Measurements from ENCODE around the gene VOPP1.

The VOPP1 gene

DNA sequence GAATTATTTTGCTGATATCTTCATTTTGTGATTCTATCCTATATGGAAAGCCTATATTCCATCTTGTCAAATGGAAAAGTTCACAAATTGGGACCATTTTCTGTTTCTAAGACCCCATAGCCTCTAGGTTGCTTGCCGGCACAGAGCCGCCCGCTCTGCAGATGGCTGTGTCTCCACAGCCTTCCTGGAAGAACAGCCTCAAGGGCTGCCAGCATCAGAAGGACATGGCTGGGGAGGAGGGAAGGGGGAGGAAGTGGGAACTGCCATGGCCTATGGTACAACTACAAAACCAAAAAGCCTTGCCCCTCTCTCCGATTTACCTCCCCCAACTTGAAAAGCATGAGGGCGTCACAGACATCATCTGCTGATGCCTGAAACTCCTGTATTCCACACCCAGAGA, 131.3 kb downstream of the VOPP1 start:
- H3K36me3 ChIP-seq (ENCODE audit: control insufficient read depth in 4 of 4, insufficient read depth in 4 of 4, low read length in 3 of 4), result no peaks in the 10 kb centered on the region
- no peak overlapping the region for H3K4me3 ChIP-seq (ENCODE audit: control insufficient read depth in 1 of 7, extremely low read depth in 1 of 7, insufficient read depth in 4 of 7, low read depth in 2 of 7, low read length in 6 of 7)
- H3K27ac ChIP-seq (ENCODE audit: insufficient read depth in 1 of 2, low read depth in 1 of 2, low read length in 2 of 2, poor library complexity in 1 of 2, severe bottlenecking in 2 of 2), result no peak overlapping the region
- peaks cover 0 to 7% (median 0%) of the 10 kb centered on the region in 4 experiments for H3K4me1 ChIP-seq (ENCODE audit: control extremely low read depth in 1 of 4, control insufficient read depth in 4 of 4, insufficient read depth in 4 of 4, low read length in 3 of 4)
- DNase-seq, result no peak
- H3K9me3 ChIP-seq (ENCODE audit: control extremely low read depth in 1 of 5, control insufficient read depth in 4 of 5, insufficient read depth in 2 of 5, low read depth in 1 of 5, low read length in 4 of 5), result peaks cover 0 to 5% (median 0%) of the 10 kb centered on the region in 5 experiments
- ChIA-PET POLR2A (no interaction called here), CTCF (no interaction called here)
- H3K27me3 ChIP-seq (replicated peaks in 2 of 5; ENCODE audit: control insufficient read depth in 4 of 5, insufficient read depth in 5 of 5, low read length in 4 of 5), result no peaks in the 10 kb centered on the region
- 100% methylated on average over 1 of the region's 5 CpGs for WGBS (ENCODE audit: insufficient coverage)

GRCh38 chr7:55440040-55440690, 132.1 kb downstream of the VOPP1 start:
- ChIA-PET CTCF (interaction anchor here (1.2 kb wide), 1 partner anchor 134 kb away, joined by 3 read pairs; no protein-coding TSS in a partner anchor), POLR2A (no interaction called here)
- 86% methylated on average over 13 of the region's 13 CpGs for WGBS (ENCODE audit: insufficient coverage)
- no peak for DNase-seq
- no peaks in the 10 kb centered on the region for H3K9me3 ChIP-seq (ENCODE audit: control extremely low read depth in 1 of 5, control insufficient read depth in 4 of 5, insufficient read depth in 2 of 5, low read depth in 1 of 5, low read length in 4 of 5)
- no peak overlapping the region for H3K4me3 ChIP-seq (ENCODE audit: control insufficient read depth in 1 of 7, extremely low read depth in 1 of 7, insufficient read depth in 4 of 7, low read depth in 2 of 7, low read length in 6 of 7)
- no peak overlapping the region for H3K27ac ChIP-seq (ENCODE audit: insufficient read depth in 1 of 2, low read depth in 1 of 2, low read length in 2 of 2, poor library complexity in 1 of 2, severe bottlenecking in 2 of 2)
- no peaks in the 10 kb centered on the region for H3K36me3 ChIP-seq (ENCODE audit: control insufficient read depth in 4 of 4, insufficient read depth in 4 of 4, low read length in 3 of 4)
- H3K27me3 ChIP-seq (replicated peaks in 2 of 5; ENCODE audit: control insufficient read depth in 4 of 5, insufficient read depth in 5 of 5, low read length in 4 of 5), result no peaks in the 10 kb centered on the region
- peaks cover 0 to 7% (median 0%) of the 10 kb centered on the region in 4 experiments for H3K4me1 ChIP-seq (ENCODE audit: control extremely low read depth in 1 of 4, control insufficient read depth in 4 of 4, insufficient read depth in 4 of 4, low read length in 3 of 4)

DNA sequence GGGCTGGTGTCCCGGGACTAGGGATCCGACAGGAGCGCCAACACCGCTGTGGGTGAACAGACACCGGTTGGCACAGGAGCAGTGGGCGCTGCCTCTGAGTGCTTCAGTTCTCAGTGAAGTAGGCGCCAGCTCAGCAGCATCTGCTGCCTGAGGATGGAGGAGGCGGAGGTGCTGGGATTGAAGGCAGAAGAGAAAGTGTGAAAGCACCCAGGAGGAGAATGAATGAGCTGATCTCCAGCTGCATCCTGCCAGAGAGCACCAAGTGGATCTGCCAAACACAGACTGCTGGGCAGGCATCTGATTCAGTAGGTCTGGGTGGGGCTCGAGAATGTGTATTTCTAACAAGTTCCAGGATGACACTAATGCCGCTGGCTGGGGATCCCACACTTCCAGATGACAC, 132.7 kb downstream of the VOPP1 start:
- Histone ChIP-seq H3K4me3 (ENCODE audit: control insufficient read depth in 1 of 7, extremely low read depth in 1 of 7, insufficient read depth in 4 of 7, low read depth in 2 of 7, low read length in 6 of 7) (no peak overlapping the region), H3K27ac (ENCODE audit: insufficient read depth in 1 of 2, low read depth in 1 of 2, low read length in 2 of 2, poor library complexity in 1 of 2, severe bottlenecking in 2 of 2) (no peak overlapping the region), H3K4me1 (ENCODE audit: control extremely low read depth in 1 of 4, control insufficient read depth in 4 of 4, insufficient read depth in 4 of 4, low read length in 3 of 4) (peaks cover 0 to 7% (median 0%) of the 10 kb centered on the region in 4 experiments), H3K27me3 (replicated peaks in 2 of 5; ENCODE audit: control insufficient read depth in 4 of 5, insufficient read depth in 5 of 5, low read length in 4 of 5) (no peaks in the 10 kb centered on the region), H3K36me3 (ENCODE audit: control insufficient read depth in 4 of 4, insufficient read depth in 4 of 4, low read length in 3 of 4) (no peaks in the 10 kb centered on the region), H3K9me3 (ENCODE audit: control extremely low read depth in 1 of 5, control insufficient read depth in 4 of 5, insufficient read depth in 2 of 5, low read depth in 1 of 5, low read length in 4 of 5) (no peaks in the 10 kb centered on the region)
- CTCF ChIA-PET, result interaction anchor here (1.2 kb wide), 1 partner anchor 135 kb away, joined by 3 read pairs; no protein-coding TSS in a partner anchor
- 88% methylated on average over 8 of the region's 10 CpGs for WGBS (ENCODE audit: insufficient coverage)
- DNase-seq, result peak in 2 of 3 donors; percentile 27 to 38
- POLR2A ChIA-PET, result no interaction called here

- H3K27me3 ChIP-seq (replicated peaks in 2 of 5; ENCODE audit: control insufficient read depth in 4 of 5, insufficient read depth in 5 of 5, low read length in 4 of 5), result no peaks in the 10 kb centered on the region
- ChIA-PET POLR2A (no interaction called here), CTCF (interaction anchor here (1.2 kb wide), 1 partner anchor 135 kb away, joined by 3 read pairs; no protein-coding TSS in a partner anchor)
- WGBS (ENCODE audit: insufficient coverage), result 86% methylated on average over 18 of the region's 19 CpGs
- H3K9me3 ChIP-seq (ENCODE audit: control extremely low read depth in 1 of 5, control insufficient read depth in 4 of 5, insufficient read depth in 2 of 5, low read depth in 1 of 5, low read length in 4 of 5), result no peaks in the 10 kb centered on the region
- DNase-seq, result peak in 2 of 3 donors; percentile 14 to 17
- H3K4me1 ChIP-seq (ENCODE audit: control extremely low read depth in 1 of 4, control insufficient read depth in 4 of 4, insufficient read depth in 4 of 4, low read length in 3 of 4), result peaks cover 0 to 7% (median 0%) of the 10 kb centered on the region in 4 experiments
- no peaks in the 10 kb centered on the region for H3K36me3 ChIP-seq (ENCODE audit: control insufficient read depth in 4 of 4, insufficient read depth in 4 of 4, low read length in 3 of 4)
- H3K27ac ChIP-seq (ENCODE audit: insufficient read depth in 1 of 2, low read depth in 1 of 2, low read length in 2 of 2, poor library complexity in 1 of 2, severe bottlenecking in 2 of 2), result no peak overlapping the region
- no peak overlapping the region for H3K4me3 ChIP-seq (ENCODE audit: control insufficient read depth in 1 of 7, extremely low read depth in 1 of 7, insufficient read depth in 4 of 7, low read depth in 2 of 7, low read length in 6 of 7)
Measured at GRCh38 chr7:55438757-55439525, 133.4 kb downstream of the VOPP1 start.

DNA sequence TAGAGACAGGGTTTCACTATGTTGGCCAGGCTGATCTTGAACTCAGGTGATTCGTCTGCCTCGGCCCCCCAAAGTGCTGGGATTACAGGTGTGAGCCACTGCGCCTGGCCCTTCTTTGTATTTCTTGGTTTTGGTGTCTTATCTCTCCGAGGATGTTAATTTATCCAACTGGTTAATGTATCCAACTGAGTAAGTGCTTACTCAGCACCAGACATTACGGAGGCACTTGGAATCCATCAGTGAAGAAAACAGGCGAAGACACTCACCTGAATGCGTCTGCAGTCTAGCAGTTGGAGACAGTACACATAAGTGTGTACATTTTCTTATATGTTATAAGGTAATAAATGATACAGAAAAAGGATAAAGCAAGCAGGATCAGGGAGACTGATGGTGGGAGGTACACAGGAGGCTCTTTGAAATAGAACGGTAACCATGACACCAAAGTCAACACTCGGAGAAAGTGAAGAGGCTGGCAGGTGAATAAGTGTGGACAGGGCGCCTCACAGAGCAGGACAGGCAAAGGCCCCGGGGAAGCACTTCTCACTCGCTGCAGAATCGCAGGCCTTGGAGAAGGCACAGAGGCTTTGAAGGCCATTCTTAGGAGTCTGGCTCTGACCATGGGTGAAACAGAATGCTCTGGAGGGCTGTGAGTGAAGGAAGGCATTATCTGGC, 134.1 kb downstream of the VOPP1 start:
- ChIA-PET CTCF (no interaction called here), POLR2A (no interaction called here)
- Histone ChIP-seq H3K36me3 (ENCODE audit: control insufficient read depth in 4 of 4, insufficient read depth in 4 of 4, low read length in 3 of 4) (no peaks in the 10 kb centered on the region), H3K4me1 (ENCODE audit: control extremely low read depth in 1 of 4, control insufficient read depth in 4 of 4, insufficient read depth in 4 of 4, low read length in 3 of 4) (peaks cover 0 to 7% (median under 1%) of the 10 kb centered on the region in 4 experiments), H3K27me3 (replicated peaks in 2 of 5; ENCODE audit: control insufficient read depth in 4 of 5, insufficient read depth in 5 of 5, low read length in 4 of 5) (no peaks in the 10 kb centered on the region), H3K4me3 (ENCODE audit: control insufficient read depth in 1 of 7, extremely low read depth in 1 of 7, insufficient read depth in 4 of 7, low read depth in 2 of 7, low read length in 6 of 7) (no peak overlapping the region), H3K9me3 (ENCODE audit: control extremely low read depth in 1 of 5, control insufficient read depth in 4 of 5, insufficient read depth in 2 of 5, low read depth in 1 of 5, low read length in 4 of 5) (no peaks in the 10 kb centered on the region), H3K27ac (ENCODE audit: insufficient read depth in 1 of 2, low read depth in 1 of 2, low read length in 2 of 2, poor library complexity in 1 of 2, severe bottlenecking in 2 of 2) (no peak overlapping the region)
- DNase-seq, result no peak
- 99% methylated on average over 7 of the region's 13 CpGs for WGBS (ENCODE audit: insufficient coverage)

- Histone ChIP-seq H3K4me1 (ENCODE audit: control extremely low read depth in 1 of 4, control insufficient read depth in 4 of 4, insufficient read depth in 4 of 4, low read length in 3 of 4) (peaks cover 0 to 7% (median under 1%) of the 10 kb centered on the region in 4 experiments), H3K4me3 (ENCODE audit: control insufficient read depth in 1 of 7, extremely low read depth in 1 of 7, insufficient read depth in 4 of 7, low read depth in 2 of 7, low read length in 6 of 7) (no peak overlapping the region), H3K27ac (ENCODE audit: insufficient read depth in 1 of 2, low read depth in 1 of 2, low read length in 2 of 2, poor library complexity in 1 of 2, severe bottlenecking in 2 of 2) (no peak overlapping the region), H3K36me3 (ENCODE audit: control insufficient read depth in 4 of 4, insufficient read depth in 4 of 4, low read length in 3 of 4) (no peaks in the 10 kb centered on the region), H3K9me3 (ENCODE audit: control extremely low read depth in 1 of 5, control insufficient read depth in 4 of 5, insufficient read depth in 2 of 5, low read depth in 1 of 5, low read length in 4 of 5) (no peaks in the 10 kb centered on the region), H3K27me3 (replicated peaks in 2 of 5; ENCODE audit: control insufficient read depth in 4 of 5, insufficient read depth in 5 of 5, low read length in 4 of 5) (no peaks in the 10 kb centered on the region)
- 88% methylated on average over 1 of the region's 1 CpG for WGBS (ENCODE audit: insufficient coverage)
- ChIA-PET POLR2A (no interaction called here), CTCF (interaction anchor here (0.6 kb wide), 1 partner anchor 140 kb away, joined by 3 read pairs; no protein-coding TSS in a partner anchor)
- no peak for DNase-seq
Measured at GRCh38 chr7:55437375-55437774, 134.9 kb downstream of the VOPP1 start.

All from common myeloid progenitor, CD34-positive (primary cell).